ENCODE data around the gene LDLRAD2.

DNA sequence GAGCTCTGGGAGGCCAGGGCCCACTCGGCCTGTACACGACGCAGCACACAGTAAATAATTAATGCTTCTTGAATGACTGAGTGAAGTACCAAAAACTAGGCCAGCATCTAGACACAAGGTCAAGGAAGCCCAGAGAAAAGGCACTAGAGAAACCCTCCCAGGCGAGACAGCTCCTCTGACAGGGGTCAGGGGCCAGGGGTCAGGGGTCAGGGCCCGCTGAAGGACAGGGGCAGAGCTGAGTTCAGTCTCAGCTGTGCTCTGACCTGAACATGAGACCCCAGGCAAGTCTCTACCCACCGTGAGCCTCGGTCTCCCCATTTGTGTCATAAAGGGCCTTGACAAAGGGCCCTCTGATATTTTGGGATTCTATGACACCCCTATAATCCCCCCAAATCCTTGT is 56.4 kb downstream of the LDLRAD2 start:
- TF ChIP-seq, protein P1, sequence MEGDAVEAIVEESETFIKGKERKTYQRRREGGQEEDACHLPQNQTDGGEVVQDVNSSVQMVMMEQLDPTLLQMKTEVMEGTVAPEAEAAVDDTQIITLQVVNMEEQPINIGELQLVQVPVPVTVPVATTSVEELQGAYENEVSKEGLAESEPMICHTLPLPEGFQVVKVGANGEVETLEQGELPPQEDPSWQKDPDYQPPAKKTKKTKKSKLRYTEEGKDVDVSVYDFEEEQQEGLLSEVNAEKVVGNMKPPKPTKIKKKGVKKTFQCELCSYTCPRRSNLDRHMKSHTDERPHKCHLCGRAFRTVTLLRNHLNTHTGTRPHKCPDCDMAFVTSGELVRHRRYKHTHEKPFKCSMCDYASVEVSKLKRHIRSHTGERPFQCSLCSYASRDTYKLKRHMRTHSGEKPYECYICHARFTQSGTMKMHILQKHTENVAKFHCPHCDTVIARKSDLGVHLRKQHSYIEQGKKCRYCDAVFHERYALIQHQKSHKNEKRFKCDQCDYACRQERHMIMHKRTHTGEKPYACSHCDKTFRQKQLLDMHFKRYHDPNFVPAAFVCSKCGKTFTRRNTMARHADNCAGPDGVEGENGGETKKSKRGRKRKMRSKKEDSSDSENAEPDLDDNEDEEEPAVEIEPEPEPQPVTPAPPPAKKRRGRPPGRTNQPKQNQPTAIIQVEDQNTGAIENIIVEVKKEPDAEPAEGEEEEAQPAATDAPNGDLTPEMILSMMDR (IDR thresholded peaks at IDR 0.05) = no peak
- TF ChIP-seq POLR2A (IDR thresholded peaks at IDR 0.05) = no peak
